AG04450 (cell line): ENCODE data around the gene ADGRV1. TPM values are rescaled to one million over a fixed set of nuclear protein-coding genes. Genes with fewer than 3 reads are reported as not detected.

ENCODE experiments used
- CTCF ChIA-PET: fragments of 300-600, 350-600 bp; formaldehyde crosslinking; extraction: SDS; loops from one replicate; lab custom pipeline; 2022; ENCODE audit warnings: antibody characterized with exemption, inconsistent platforms; lab: Charles Lee
- POLR2A ChIA-PET: fragments of 350-600 bp; formaldehyde crosslinking; extraction: SDS; loops from one replicate; lab custom pipeline; 2021; ENCODE audit warnings: antibody characterized with exemption, inconsistent platforms; lab: Yijun Ruan, JAX
- DNase-seq: peaks from one replicate; pipeline ENCODE4 v3.0.0-alpha.2; 2011; ENCODE audit warnings: low read depth, low spot score
- H3K27ac ChIP-seq: one replicate; pipeline ENCODE4 v1.5.1; 2012; ENCODE audit warnings: low read depth, low read length, control low read depth
- H3K27me3 ChIP-seq: one replicate; pipeline ENCODE4 v1.6.0; 2012; ENCODE audit warnings: low read length; ENCODE audit not compliant: control insufficient read depth, insufficient read depth
- H3K4me3 ChIP-seq: 2 replicates; pipeline ENCODE4 v1.5.1; 2011; ENCODE audit warnings: mild to moderate bottlenecking, low read depth, low read length, control low read depth
- H3K9me3 ChIP-seq: 2 replicates; pipeline ENCODE4 v1.5.1; 2012; ENCODE audit warnings: low read length; ENCODE audit not compliant: control insufficient read depth, insufficient read depth
- polyA plus RNA-seq: library from polyadenylated mRNA; depleted of rRNA; stranded (reverse); fragments of >200 nt; gene quantifications from 2 replicates; pipeline ENCODE4 v1.2.3, GENCODE V29; 2011
- TF ChIP-seq, protein P1 (sequence below): IDR thresholded peaks from 2 replicates; pipeline ENCODE4 v1.5.1; 2011; ENCODE audit warnings: low read depth, low read length, control low read depth, inconsistent platforms

Gene ADGRV1
- polyA plus RNA-seq, 1 experiment: 0.06 TPM

DNA sequence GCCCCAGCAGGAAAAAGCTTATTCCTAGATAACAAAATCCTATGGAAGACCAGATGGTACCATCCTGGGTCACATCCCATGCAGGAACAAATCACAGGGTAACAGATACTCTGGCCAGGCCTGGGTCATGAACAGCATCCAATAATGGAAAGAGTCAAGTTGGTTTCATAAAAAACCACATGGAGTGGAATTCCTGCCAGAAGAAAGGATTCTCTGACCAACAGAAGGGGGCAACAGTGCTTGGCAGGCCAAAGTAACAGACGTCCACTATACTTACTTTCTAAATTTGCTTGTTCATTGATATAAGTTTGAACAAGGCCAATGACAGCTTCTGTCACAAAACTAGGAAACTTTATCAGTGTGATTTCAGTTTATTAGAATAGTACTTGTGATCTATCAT, 551.0 kb downstream of the ADGRV1 start:
- Histone ChIP-seq H3K27ac (no peak overlapping the region), H3K9me3 (no peaks in the 10 kb centered on the region), H3K4me3 (no peak overlapping the region), H3K27me3 (no peaks in the 10 kb centered on the region)
- POLR2A ChIA-PET: no interaction called here
- TF ChIP-seq, protein P1, sequence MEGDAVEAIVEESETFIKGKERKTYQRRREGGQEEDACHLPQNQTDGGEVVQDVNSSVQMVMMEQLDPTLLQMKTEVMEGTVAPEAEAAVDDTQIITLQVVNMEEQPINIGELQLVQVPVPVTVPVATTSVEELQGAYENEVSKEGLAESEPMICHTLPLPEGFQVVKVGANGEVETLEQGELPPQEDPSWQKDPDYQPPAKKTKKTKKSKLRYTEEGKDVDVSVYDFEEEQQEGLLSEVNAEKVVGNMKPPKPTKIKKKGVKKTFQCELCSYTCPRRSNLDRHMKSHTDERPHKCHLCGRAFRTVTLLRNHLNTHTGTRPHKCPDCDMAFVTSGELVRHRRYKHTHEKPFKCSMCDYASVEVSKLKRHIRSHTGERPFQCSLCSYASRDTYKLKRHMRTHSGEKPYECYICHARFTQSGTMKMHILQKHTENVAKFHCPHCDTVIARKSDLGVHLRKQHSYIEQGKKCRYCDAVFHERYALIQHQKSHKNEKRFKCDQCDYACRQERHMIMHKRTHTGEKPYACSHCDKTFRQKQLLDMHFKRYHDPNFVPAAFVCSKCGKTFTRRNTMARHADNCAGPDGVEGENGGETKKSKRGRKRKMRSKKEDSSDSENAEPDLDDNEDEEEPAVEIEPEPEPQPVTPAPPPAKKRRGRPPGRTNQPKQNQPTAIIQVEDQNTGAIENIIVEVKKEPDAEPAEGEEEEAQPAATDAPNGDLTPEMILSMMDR: no peak
- CTCF ChIA-PET: interaction anchor here (1.0 to 3.2 kb wide), 5 partner anchors 74 to 310 kb away, joined by 3 to 23 read pairs (median 9); partner anchors contain the start of gene ARRDC3
- no peak for DNase-seq

DNA sequence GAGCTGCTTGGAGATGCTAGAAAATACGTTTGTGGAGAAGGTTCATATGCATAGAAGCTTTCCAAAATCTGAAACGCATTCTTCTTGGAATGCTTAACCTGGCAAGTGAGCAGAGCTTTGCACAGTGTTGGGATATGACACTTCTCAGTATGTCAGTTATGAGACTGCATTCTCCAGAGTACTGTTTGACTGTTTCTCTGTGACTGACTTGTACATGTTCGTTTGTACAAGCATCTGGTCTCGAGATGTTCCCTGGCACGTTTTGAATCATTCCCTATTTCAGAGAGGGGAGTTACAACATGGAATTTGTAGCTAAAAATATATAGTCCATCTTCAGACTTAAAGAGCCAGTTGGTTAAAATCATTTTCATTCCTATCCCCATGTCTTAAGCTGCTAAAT, 552.1 kb downstream of the ADGRV1 start:
- ChIA-PET POLR2A (interaction anchor here (1.3 kb wide), 1 partner anchor 273 kb away, joined by 5 read pairs; the partner anchor contains the start of gene ARRDC3), CTCF (interaction anchor here (1.3 to 3.2 kb wide), 5 partner anchors 9 to 309 kb away, joined by 5 to 23 read pairs (median 9); partner anchors contain the start of gene ARRDC3)
- DNase-seq: no peak
- Histone ChIP-seq H3K27ac (no peak overlapping the region), H3K27me3 (no peaks in the 10 kb centered on the region), H3K4me3 (no peak overlapping the region), H3K9me3 (no peaks in the 10 kb centered on the region)
- TF ChIP-seq, protein P1: no peak

DNA sequence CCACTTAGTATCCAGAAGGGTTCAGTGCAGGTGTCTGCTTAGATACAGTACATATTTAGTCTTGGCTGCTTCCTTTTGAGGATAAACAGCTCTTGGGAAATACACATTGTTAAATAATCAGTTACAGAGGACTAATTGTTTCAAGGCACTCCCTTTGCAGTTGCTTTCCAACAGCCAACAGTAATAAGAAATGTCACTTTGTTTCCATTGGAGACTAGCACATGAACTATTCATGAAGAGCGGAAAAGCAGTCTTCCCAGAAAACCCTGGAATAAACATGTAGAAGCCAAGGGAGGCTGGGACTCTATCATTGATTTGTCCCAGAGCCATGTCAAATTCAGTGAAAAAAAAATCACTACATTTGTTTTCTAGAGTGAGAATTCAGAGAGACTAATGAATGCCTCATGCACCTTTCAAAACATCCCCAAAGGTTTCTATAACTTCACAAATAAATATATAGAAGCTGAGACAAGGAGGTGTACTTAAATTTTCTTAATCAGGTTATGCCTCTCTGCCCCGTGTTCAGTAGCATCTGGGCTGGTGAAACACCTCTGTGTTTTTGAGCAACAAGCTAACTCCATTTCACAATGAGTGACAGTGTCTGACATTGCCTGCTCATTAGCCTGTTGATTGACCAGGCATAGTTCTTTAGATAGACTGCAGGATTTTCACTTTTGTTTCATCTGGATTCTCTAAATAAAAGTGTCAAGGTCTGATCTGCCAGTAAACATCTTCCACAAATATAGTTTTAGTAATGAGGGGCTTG, 553.1 kb downstream of the ADGRV1 start:
- ChIA-PET CTCF (interaction anchor here (1.3 to 3.2 kb wide), 4 partner anchors 10 to 276 kb away, joined by 5 to 23 read pairs (median 7); partner anchors contain the start of gene ARRDC3), POLR2A (interaction anchor here (1.3 kb wide), 1 partner anchor 272 kb away, joined by 5 read pairs; the partner anchor contains the start of gene ARRDC3)
- TF ChIP-seq, protein P1: no peak
- no peak for DNase-seq
- Histone ChIP-seq H3K27ac (no peak overlapping the region), H3K9me3 (no peaks in the 10 kb centered on the region), H3K4me3 (no peak overlapping the region), H3K27me3 (no peaks in the 10 kb centered on the region)

DNA sequence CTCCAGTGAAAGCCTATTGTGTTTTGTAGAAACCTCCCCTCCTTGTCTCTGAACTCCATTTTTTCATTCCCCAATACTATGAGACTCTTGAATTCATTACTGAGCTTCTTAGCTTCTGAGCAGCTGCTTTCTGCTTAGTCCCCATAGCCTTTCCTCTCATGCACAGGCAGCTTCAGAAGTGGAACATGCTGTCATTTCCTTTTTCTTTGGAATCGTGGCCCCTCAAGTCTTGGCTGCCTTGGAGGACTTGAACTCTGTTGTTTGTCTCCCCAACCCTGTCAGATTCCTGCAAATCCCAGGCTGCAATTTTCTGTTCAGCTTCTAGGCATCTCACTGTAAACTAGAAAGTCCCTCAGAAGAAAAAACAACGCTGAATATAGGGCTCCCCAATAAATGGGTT, 556.1 kb downstream of the ADGRV1 start:
- no peak for DNase-seq
- H3K9me3 ChIP-seq: no peaks in the 10 kb centered on the region
- CTCF ChIA-PET: interaction anchor here (2.2 kb wide), 1 partner anchor 270 kb away, joined by 5 read pairs; no protein-coding TSS in a partner anchor
- H3K27ac ChIP-seq: no peak overlapping the region
- TF ChIP-seq, protein P1: no peak
- POLR2A ChIA-PET: no interaction called here
- H3K27me3 ChIP-seq: no peaks in the 10 kb centered on the region
- no peak overlapping the region for H3K4me3 ChIP-seq

DNA sequence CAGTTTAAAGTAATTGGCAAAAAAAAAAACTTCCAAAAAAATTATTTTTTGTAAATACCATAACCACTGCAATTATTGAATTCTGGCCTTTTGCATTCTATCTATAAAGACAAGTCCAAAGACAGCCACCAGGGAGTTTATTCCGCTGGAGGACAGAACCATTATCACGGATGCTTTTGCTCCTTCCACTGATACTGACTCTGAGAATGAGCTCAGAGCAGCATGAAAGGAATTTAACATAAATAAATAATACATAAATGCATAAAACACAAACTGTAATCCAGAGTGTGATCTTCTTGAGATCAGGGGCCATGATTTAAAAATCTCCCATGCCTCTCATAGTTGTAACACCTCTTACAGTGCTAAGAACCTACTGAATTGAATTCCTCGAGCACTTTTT, 559.8 kb downstream of the ADGRV1 start:
- Histone ChIP-seq H3K9me3 (no peaks in the 10 kb centered on the region), H3K27me3 (no peaks in the 10 kb centered on the region), H3K27ac (no peak overlapping the region), H3K4me3 (no peak overlapping the region)
- POLR2A ChIA-PET: interaction anchor here (0.6 kb wide), 3 partner anchors 89 to 263 kb away, joined by 3 to 11 read pairs (median 9); no protein-coding TSS in a partner anchor
- CTCF ChIA-PET: interaction anchor here (0.7 to 2.7 kb wide), 3 partner anchors 102 to 267 kb away, joined by 3 to 11 read pairs (median 3); no protein-coding TSS in a partner anchor
- TF ChIP-seq, protein P1: no peak
- no peak for DNase-seq
